DMS 273 (cell line): Measurements from ENCODE around the gene TLR8.
"Not testable (repeated sequence)": the region's sequence is repeated elsewhere in the genome, so short reads cannot be mapped to it uniquely, and the experiment has no call there.

ENCODE experiments used
- DNase-seq: peaks from one replicate; lab custom pipeline; 2025; ENCODE audit not compliant: unreplicated experiment; lab: John Stamatoyannopoulos, UW

The TLR8 gene

DNA sequence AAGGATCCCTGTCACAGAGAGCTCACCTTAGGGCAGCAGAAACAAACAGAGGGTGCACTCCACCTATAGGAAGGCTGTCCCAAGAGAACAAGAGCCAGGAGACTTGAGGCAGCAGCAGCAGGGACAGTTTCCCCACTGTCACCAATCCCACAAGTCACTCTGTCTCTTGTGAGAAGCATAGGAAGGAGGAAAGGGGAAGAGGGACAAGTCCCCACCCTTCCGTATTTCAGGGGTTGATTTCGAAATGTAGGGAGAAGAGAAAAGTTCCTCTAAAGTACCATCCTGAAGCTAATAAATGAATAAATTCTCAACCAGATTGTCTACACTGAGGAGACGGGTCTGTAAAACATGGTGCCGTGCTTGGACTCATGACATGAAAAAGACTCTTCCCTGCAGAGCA is 9.5 kb upstream of the TLR8 start:
- no peak for DNase-seq

DNA sequence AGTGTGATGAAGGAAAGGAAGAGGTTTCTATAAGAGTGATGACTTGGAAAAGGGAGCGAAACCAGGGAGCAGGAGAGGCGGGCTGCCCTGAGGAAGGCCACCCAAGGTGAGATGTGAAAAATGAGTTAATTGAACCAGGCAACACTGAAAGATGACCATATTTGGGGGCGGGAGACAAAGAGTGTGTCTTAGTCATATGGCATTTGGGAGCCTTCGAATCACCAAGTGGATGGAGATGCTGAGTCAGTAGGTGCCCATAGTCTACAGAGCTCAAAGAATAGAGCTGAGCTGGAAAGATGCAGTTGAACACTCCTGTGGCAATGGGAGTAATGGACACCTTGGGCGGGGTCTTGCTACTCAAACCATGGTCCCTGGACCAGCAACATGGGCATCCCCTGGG is 8.3 kb upstream of the TLR8 start:
- DNase-seq = no peak

DNA sequence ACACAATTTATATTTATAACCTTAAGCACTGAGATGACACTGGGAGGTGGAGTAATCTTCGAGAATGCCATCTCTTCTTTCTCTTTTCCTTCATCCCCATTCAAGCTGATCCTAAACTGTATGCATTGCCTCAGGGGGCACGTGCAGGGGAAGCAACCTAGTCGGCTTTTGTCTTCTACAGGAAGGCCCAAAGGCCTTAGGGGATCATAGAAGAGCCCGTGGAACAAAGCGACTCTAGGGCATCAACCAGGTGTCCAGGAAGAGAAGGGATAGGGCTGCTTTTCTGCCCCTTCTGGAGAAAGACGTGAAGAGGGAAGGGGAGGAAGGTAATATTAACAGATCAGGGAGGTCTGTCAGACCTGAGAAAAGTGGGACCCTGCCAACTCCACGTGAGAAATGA is 6.9 kb upstream of the TLR8 start:
- no peak for DNase-seq

DNA sequence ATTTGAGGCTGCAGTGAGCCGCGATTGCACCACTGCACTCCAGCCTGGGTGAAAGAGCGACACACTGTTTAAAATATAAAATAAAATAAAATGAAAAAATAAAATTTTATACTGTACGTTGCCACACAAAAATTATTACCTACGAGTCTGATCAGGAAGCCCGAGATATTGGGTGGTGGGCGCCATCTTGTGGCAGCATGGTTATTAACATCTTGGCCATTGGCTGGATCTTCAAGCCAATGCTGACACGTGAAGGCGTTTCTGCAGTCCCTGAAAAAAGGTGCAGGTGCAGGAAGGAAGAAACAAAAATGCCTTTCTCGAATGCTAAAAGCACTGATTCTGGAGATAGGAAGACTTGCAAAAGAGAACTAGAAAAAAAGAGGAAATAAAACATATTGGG is 4.9 kb upstream of the TLR8 start:
- DNase-seq = peak; percentile 81

DNA sequence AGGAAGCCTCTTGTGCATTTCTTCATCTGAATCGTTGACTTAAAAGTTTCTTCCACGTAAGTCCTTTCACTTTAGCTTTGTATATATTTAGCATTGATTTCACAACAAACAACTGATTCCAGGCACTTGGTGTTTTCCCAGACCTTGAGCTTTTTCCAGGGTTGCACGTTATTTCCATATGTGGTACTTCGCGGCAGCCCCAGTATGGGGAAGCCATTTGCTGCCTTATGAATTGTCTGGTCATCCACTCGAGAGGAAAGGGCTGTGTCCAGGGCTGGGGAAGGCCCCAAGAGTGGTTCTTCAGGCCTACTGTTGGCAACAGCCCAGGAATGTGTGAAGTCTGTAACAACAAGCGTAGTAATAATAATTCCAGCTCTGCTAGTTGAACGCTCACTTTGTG is 2.8 kb upstream of the TLR8 start:
- no peak for DNase-seq

- DNase-seq = no peak
Observed at GRCh38 chrX:12910423-12911121, 4.2 kb downstream of the TLR8 start.

- DNase-seq = no peak
Observed at GRCh38 chrX:12911122-12911470, 4.7 kb downstream of the TLR8 start.

DNA sequence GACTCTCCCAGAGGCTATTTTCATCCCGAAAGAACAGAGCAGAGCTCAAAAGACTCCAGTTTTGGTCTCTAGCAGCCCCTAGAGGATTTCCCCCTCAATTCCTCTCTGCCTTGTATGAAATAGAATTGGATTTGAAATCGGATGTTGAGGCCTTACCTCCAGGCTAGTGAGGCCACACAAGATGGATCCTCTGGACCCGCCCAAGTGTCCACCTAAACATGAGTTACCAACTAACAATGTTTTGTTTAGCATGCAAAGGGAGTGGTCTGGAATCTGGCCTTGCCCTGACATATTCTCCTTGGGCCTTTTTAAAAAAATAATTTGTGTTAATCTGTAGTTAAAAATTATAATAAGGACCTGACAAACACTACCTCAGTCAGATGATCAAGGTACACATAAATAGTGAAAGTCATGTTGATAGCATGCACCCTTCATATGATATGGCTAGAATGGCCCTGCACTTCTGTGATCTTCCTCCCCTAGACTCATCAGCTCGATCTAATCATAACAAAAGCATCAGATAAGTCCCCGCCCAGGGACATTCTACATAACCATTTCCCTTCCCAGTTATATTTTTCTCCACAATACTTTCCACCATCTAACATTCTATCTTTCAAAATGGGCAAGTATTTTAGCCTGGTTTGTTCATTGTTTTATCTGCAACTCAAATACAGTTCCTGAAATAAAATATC is 6.5 kb downstream of the TLR8 start:
- DNase-seq = no peak

GRCh38 chrX:12917753-12918152 is 11.3 kb downstream of the TLR8 start:
- no peak for DNase-seq

DNA sequence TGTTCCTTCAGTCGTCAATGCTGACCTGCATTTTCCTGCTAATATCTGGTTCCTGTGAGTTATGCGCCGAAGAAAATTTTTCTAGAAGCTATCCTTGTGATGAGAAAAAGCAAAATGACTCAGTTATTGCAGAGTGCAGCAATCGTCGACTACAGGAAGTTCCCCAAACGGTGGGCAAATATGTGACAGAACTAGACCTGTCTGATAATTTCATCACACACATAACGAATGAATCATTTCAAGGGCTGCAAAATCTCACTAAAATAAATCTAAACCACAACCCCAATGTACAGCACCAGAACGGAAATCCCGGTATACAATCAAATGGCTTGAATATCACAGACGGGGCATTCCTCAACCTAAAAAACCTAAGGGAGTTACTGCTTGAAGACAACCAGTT is 12.6 kb downstream of the TLR8 start:
- DNase-seq = no peak

DNA sequence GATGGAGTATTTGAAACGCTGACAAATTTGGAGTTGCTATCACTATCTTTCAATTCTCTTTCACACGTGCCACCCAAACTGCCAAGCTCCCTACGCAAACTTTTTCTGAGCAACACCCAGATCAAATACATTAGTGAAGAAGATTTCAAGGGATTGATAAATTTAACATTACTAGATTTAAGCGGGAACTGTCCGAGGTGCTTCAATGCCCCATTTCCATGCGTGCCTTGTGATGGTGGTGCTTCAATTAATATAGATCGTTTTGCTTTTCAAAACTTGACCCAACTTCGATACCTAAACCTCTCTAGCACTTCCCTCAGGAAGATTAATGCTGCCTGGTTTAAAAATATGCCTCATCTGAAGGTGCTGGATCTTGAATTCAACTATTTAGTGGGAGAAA is 13.2 kb downstream of the TLR8 start:
- DNase-seq = no peak

GRCh38 chrX:12920990-12921389 is 14.6 kb downstream of the TLR8 start:
- DNase-seq = no peak

GRCh38 chrX:12921886-12922598 is 15.6 kb downstream of the TLR8 start:
- DNase-seq = no peak

GRCh38 chrX:12922599-12922919 is 16.1 kb downstream of the TLR8 start:
- no peak for DNase-seq

DNA sequence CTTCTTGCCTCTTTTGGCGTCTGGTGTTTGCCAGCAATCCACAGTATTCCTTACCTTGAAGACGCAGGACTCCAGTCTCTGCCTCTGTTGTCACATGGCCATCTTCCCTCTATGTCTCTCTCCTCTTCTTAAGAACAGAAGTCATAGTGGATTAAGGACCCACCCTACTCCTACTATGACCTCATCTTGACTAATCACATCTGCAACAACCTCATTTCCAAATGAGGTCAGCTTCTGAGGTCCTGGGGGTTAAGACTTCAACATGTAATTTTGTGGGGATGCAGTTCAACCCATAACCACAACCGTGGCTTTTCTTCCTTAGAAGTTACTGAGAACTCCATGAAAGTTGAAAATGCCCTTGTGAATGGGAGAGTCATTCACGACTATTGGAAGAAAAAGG is 23.3 kb downstream of the TLR8 start:
- no peak for DNase-seq

- no peak for DNase-seq
Observed at GRCh38 chrX:12930150-12930549, 23.7 kb downstream of the TLR8 start.

DNA sequence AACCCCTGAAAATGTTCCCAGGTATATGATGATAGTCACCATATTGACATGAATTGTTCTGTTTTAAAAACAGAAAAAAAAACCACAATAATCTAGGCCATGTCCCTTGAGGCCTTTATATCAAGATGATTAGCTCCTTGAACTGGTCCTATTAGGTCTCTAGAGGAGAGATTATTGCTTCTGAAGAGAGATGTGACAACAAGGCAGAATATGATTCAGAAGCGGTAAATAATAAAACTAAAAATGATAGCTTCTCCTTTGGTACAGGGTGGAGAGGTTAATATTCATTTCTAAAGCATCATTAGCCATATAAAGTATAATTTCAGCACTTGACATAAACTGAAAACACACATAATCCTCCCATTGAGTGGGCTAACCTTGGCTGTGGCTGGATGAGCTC is 25.8 kb downstream of the TLR8 start:
- no peak for DNase-seq

- no peak for DNase-seq
Observed at GRCh38 chrX:12934850-12935249, 28.4 kb downstream of the TLR8 start.

GRCh38 chrX:12936947-12937346 is 30.5 kb downstream of the TLR8 start:
- peak; percentile 41 for DNase-seq

- not testable (repeated sequence) for DNase-seq
Observed at GRCh38 chrX:12940471-12940870, 34.1 kb downstream of the TLR8 start.

- not testable (repeated sequence) for DNase-seq
Observed at GRCh38 chrX:12943592-12943991, 37.2 kb downstream of the TLR8 start.

- DNase-seq = not testable (repeated sequence)
Observed at GRCh38 chrX:12944452-12944851, 38.0 kb downstream of the TLR8 start.
